Neuronal stem cell (in vitro differentiated cells): ENCODE measurements around the gene CALU.

Experiments
- DNase-seq: peaks from one replicate; pipeline ENCODE4 v3.0.0-alpha.2; 2013; ENCODE audit warnings: low spot score
- H2AFZ ChIP-seq: one replicate; pipeline ENCODE4 v1.6.1; 2013; ENCODE audit warnings: mild to moderate bottlenecking, low read length, inconsistent platforms
- H2AK5ac ChIP-seq: 2 replicates; pipeline ENCODE4 v1.6.1; 2013; ENCODE audit warnings: low read depth, mild to moderate bottlenecking, inconsistent platforms, low read length, moderate library complexity, mixed read lengths
- H2BK120ac ChIP-seq: 2 replicates; pipeline ENCODE4 v1.6.1; 2013; ENCODE audit warnings: low read depth, mild to moderate bottlenecking, inconsistent platforms, low read length, moderate library complexity, mixed read lengths
- H2BK12ac ChIP-seq: one replicate; pipeline ENCODE4 v1.6.1; 2013; ENCODE audit warnings: low read length, inconsistent platforms
- H2BK15ac ChIP-seq: 2 replicates; pipeline ENCODE4 v1.6.1; 2013; ENCODE audit warnings: mild to moderate bottlenecking, low read length, inconsistent platforms, mixed read lengths
- H2BK5ac ChIP-seq: one replicate; pipeline ENCODE4 v1.6.1; 2013; ENCODE audit warnings: inconsistent platforms, mild to moderate bottlenecking, low read length, moderate library complexity
- H3K14ac ChIP-seq: one replicate; pipeline ENCODE4 v1.6.1; 2013; ENCODE audit warnings: low read length, inconsistent platforms
- H3K18ac ChIP-seq: 2 replicates; pipeline ENCODE4 v1.6.1; 2013; ENCODE audit warnings: low read length, inconsistent platforms
- H3K23ac ChIP-seq: 2 replicates; pipeline ENCODE4 v1.6.1; 2013; ENCODE audit warnings: low read depth, mild to moderate bottlenecking, mixed read lengths, low read length, inconsistent platforms; ENCODE audit not compliant: poor library complexity
- H3K27ac ChIP-seq: replicated peaks from 3 replicates; pipeline ENCODE4 v1.5.1; 2013; ENCODE audit warnings: low read length, inconsistent platforms
- H3K27me3 ChIP-seq, 3 experiments: 2 replicates each; pipeline ENCODE4 v1.6.1; 2013; ENCODE audit warnings: low read length in 3 of 3, mild to moderate bottlenecking in 2 of 3, inconsistent platforms in 1 of 3, low read depth in 1 of 3, mixed read lengths in 1 of 3, moderate library complexity in 1 of 3; ENCODE audit not compliant: control insufficient read depth in 3 of 3, insufficient read depth in 3 of 3
- H3K36me3 ChIP-seq, 2 donors: replicated peaks in 1 of 2; 2 replicates each; pipeline ENCODE4 v1.6.1; 2013; ENCODE audit warnings: low read length in 2 of 2; ENCODE audit not compliant: control insufficient read depth in 2 of 2, insufficient read depth in 2 of 2
- H3K4ac ChIP-seq: 2 replicates; pipeline ENCODE4 v1.6.1; 2013; ENCODE audit warnings: inconsistent platforms, mild to moderate bottlenecking, low read length, moderate library complexity
- H3K4me1 ChIP-seq, 2 donors: 1 replicate in 1 of 2; 2 replicates in 1 of 2; pipeline ENCODE4 v1.6.1; 2013; ENCODE audit warnings: low read length in 2 of 2, low read depth in 1 of 2; ENCODE audit not compliant: control insufficient read depth in 2 of 2, insufficient read depth in 1 of 2
- H3K4me2 ChIP-seq: one replicate; pipeline ENCODE4 v1.6.1; 2013; ENCODE audit warnings: mild to moderate bottlenecking, low read length, inconsistent platforms; ENCODE audit not compliant: insufficient read depth, poor library complexity, severe bottlenecking
- H3K4me3 ChIP-seq, 2 donors: 2 replicates each; pipeline ENCODE4 v1.5.1; 2013; ENCODE audit warnings: low read length in 2 of 2, mild to moderate bottlenecking in 2 of 2, inconsistent platforms in 1 of 2, moderate library complexity in 1 of 2
- H3K79me1 ChIP-seq: one replicate; pipeline ENCODE4 v1.6.1; 2013; ENCODE audit warnings: low read depth, mild to moderate bottlenecking, inconsistent platforms, low read length, moderate library complexity
- H3K9ac ChIP-seq: one replicate; pipeline ENCODE4 v1.6.1; 2013; ENCODE audit warnings: mild to moderate bottlenecking, low read depth, low read length, inconsistent platforms; ENCODE audit not compliant: poor library complexity
- H3K9me3 ChIP-seq, 2 donors: replicated peaks in 1 of 2; 2 replicates each; pipeline versions ENCODE3 to v1.6.1; 2013; ENCODE audit warnings: low read length in 2 of 2, mild to moderate bottlenecking in 2 of 2, inconsistent platforms in 1 of 2, low read depth in 1 of 2, mixed read lengths in 1 of 2, moderate library complexity in 1 of 2; ENCODE audit not compliant: control insufficient read depth in 2 of 2, insufficient read depth in 1 of 2
- H4K8ac ChIP-seq: one replicate; pipeline ENCODE4 v1.6.1; 2013; ENCODE audit warnings: low read depth, mild to moderate bottlenecking, inconsistent platforms, low read length, moderate library complexity
- H4K91ac ChIP-seq: one replicate; pipeline ENCODE4 v1.6.1; 2013; ENCODE audit warnings: low read length, low read depth, mild to moderate bottlenecking, inconsistent platforms; ENCODE audit not compliant: poor library complexity
- WGBS, 2 donors: extraction: QIAGEN DNeasy Blood & Tissue Kit; methylation state at CpG; one replicate each; pipeline ENCODE4 v1.1.7; 2013; ENCODE audit warnings: missing lambda C conversion rate in 2 of 2, mixed read lengths in 1 of 2; ENCODE audit not compliant: insufficient read length in 2 of 2, insufficient replicate concordance in 1 of 2; ENCODE audit errors: extremely low coverage in 2 of 2; 5-methylcytosine and 5-hydroxymethylcytosine counted together

The CALU gene

GRCh38 chr7:128795129-128795528, 56.0 kb downstream of the CALU start:
- Histone ChIP-seq H3K4me3 (no peak overlapping the region), H3K4me1 (peaks cover 7 to 19% of the 10 kb centered on the region in 2 donors), H2BK120ac (no peak overlapping the region), H3K4me2 (peak overlapping the region; percentile 24), H2AK5ac (no peak overlapping the region), H3K14ac (no peak overlapping the region), H3K36me3 (peaks cover 22 to 28% of the 10 kb centered on the region in 2 donors), H3K18ac (peak overlapping the region; percentile 15), H3K79me1 (peaks cover 8% of the 10 kb centered on the region), H4K91ac (no peak overlapping the region), H3K27ac (peak overlapping the region; percentile 88), H2BK15ac (no peak overlapping the region), H2AFZ (no peak overlapping the region), H3K27me3 (no peaks in the 10 kb centered on the region), H3K4ac (no peak overlapping the region), H2BK12ac (no peak overlapping the region), H3K23ac (peak overlapping the region; percentile 3), H3K9ac (no peak overlapping the region), H2BK5ac (peak overlapping the region; percentile 84), H3K9me3 (peaks cover 2 to 3% of the 10 kb centered on the region in 2 donors), H4K8ac (no peak overlapping the region)
- no peak for DNase-seq
- no CpG with 5 or more reads among the region's 4 CpGs for WGBS, 2 donors

GRCh38 chr7:128796327-128796726, 57.2 kb downstream of the CALU start:
- no peaks in the 10 kb centered on the region for H3K27me3 ChIP-seq
- H4K8ac ChIP-seq = no peak overlapping the region
- no CpG with 5 or more reads among the region's 5 CpGs for WGBS, 2 donors
- no peak overlapping the region for H3K23ac ChIP-seq
- H2BK5ac ChIP-seq = no peak overlapping the region
- peaks cover 7 to 17% of the 10 kb centered on the region in 2 donors for H3K4me1 ChIP-seq
- no peak overlapping the region for H2BK120ac ChIP-seq
- no peak overlapping the region for H2BK15ac ChIP-seq
- no peak overlapping the region for H2BK12ac ChIP-seq
- no peak overlapping the region for H3K9ac ChIP-seq
- H3K4me3 ChIP-seq = no peak overlapping the region
- no peak overlapping the region for H3K14ac ChIP-seq
- no peak overlapping the region for H3K4ac ChIP-seq
- no peak for DNase-seq
- H3K18ac ChIP-seq = peak overlapping the region; percentile 65
- peaks cover 2 to 3% of the 10 kb centered on the region in 2 donors for H3K9me3 ChIP-seq
- no peak overlapping the region for H2AK5ac ChIP-seq
- no peak overlapping the region for H4K91ac ChIP-seq
- no peak overlapping the region for H3K4me2 ChIP-seq
- H3K79me1 ChIP-seq = peaks cover 8% of the 10 kb centered on the region
- no peak overlapping the region for H3K27ac ChIP-seq
- H2AFZ ChIP-seq = no peak overlapping the region
- peaks cover 27 to 38% of the 10 kb centered on the region in 2 donors for H3K36me3 ChIP-seq

- Histone ChIP-seq H3K9ac (no peak overlapping the region), H3K14ac (no peak overlapping the region), H2BK5ac (no peak overlapping the region), H3K4me1 (peaks cover 0 to 5% of the 10 kb centered on the region in 2 donors), H3K23ac (no peak overlapping the region), H2BK12ac (no peak overlapping the region), H2AFZ (no peak overlapping the region), H4K91ac (no peak overlapping the region), H2AK5ac (no peak overlapping the region), H2BK15ac (no peak overlapping the region), H4K8ac (no peak overlapping the region), H3K27me3 (no peaks in the 10 kb centered on the region), H3K79me1 (peaks cover under 1% of the 10 kb centered on the region), H2BK120ac (no peak overlapping the region), H3K18ac (no peak overlapping the region), H3K36me3 (peaks cover 32 to 57% of the 10 kb centered on the region in 2 donors), H3K27ac (no peak overlapping the region), H3K4ac (no peak overlapping the region), H3K4me3 (no peak overlapping the region), H3K4me2 (no peak overlapping the region), H3K9me3 (peaks cover 2 to 3% of the 10 kb centered on the region in 2 donors)
- DNase-seq = no peak
- no CpG with 5 or more reads among the region's 2 CpGs for WGBS, 2 donors
Measured at GRCh38 chr7:128799451-128799850, 60.3 kb downstream of the CALU start.

GRCh38 chr7:128800567-128800966, 61.4 kb downstream of the CALU start:
- WGBS, 2 donors = no CpG with 5 or more reads among the region's 3 CpGs

More at GRCh38 chr7:128800567-128800966, 61.4 kb downstream of the CALU start:
- H3K4me1 ChIP-seq = no peaks in the 10 kb centered on the region
- H3K9me3 ChIP-seq = peaks cover 2 to 3% of the 10 kb centered on the region in 2 donors
- H4K8ac ChIP-seq = no peak overlapping the region
- no peak for DNase-seq
- H2BK12ac ChIP-seq = no peak overlapping the region
- no peak overlapping the region for H2AK5ac ChIP-seq
- no peak overlapping the region for H2BK120ac ChIP-seq
- H4K91ac ChIP-seq = no peak overlapping the region
- H3K9ac ChIP-seq = no peak overlapping the region
- no peak overlapping the region for H3K27ac ChIP-seq
- no peak overlapping the region for H3K4me2 ChIP-seq
- no peak overlapping the region for H3K4me3 ChIP-seq
- H2BK15ac ChIP-seq = no peak overlapping the region
- no peak overlapping the region for H3K14ac ChIP-seq
- no peak overlapping the region for H3K4ac ChIP-seq
- H3K23ac ChIP-seq = no peak overlapping the region
- H3K27me3 ChIP-seq = no peaks in the 10 kb centered on the region
- H3K79me1 ChIP-seq = no peaks in the 10 kb centered on the region
- H2BK5ac ChIP-seq = no peak overlapping the region
- H3K36me3 ChIP-seq = peaks cover 40 to 58% of the 10 kb centered on the region in 2 donors
- H2AFZ ChIP-seq = no peak overlapping the region
- H3K18ac ChIP-seq = no peak overlapping the region
